Activated T-cell treated with anti-CD3 and anti-CD28 coated beads, Interleukin-2, amount 50 U/mL, for 24 hours (primary cell): ENCODE measurements around the gene RFC2.
"Not testable (repeated sequence)": the region's sequence is repeated elsewhere in the genome, so short reads cannot be mapped to it uniquely, and the experiment has no call there.

Experiments used
- DNase-seq: peaks from one replicate; pipeline ENCODE4 v3.0.0-alpha.2; 2020
- H3K27ac Mint-ChIP-seq: 2 replicates; pipeline ENCODE4 v1.8.0; 2020; ENCODE audit warnings: mild to moderate bottlenecking, mixed read lengths
- H3K27me3 Mint-ChIP-seq: 2 replicates; pipeline ENCODE4 v1.8.0; 2020; ENCODE audit warnings: mixed read lengths
- H3K36me3 Mint-ChIP-seq: 2 replicates; pipeline ENCODE4 v1.8.0; 2020; ENCODE audit warnings: low read depth, mixed read lengths
- H3K4me1 Mint-ChIP-seq: 2 replicates; pipeline ENCODE4 v1.8.0; 2020; ENCODE audit warnings: low read depth, mixed read lengths
- H3K4me3 Mint-ChIP-seq: 2 replicates; pipeline ENCODE4 v1.8.0; 2020; ENCODE audit warnings: mild to moderate bottlenecking, moderate library complexity, mixed read lengths
- H3K9me3 Mint-ChIP-seq: 2 replicates; pipeline ENCODE4 v1.8.0; 2020; ENCODE audit warnings: mixed read lengths

The RFC2 gene

DNA sequence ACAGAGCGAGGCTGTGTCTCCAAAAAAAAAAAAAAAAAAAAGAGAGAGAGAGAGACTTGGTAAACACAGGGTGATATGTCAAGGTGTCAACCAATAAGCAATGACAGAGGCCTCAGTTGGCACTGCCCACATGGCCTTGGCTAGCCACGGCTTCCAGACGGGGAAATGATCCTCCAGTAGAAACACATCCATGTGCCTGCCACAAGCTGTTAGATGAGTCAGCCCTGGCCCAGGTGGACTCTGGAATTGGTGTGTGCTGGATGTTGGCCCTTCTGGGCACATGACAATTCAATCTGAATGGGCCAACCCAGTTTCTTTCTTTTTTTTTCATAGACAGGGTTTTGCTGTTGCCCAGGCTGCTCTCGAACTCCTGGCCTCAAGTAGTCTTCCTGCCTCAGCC, 13.7 kb downstream of the RFC2 start:
- H3K27ac Mint-ChIP-seq, result no peak overlapping the region
- H3K4me3 Mint-ChIP-seq, result no peak overlapping the region
- H3K27me3 Mint-ChIP-seq, result no peaks in the 10 kb centered on the region
- H3K36me3 Mint-ChIP-seq, result peaks cover 92% of the 10 kb centered on the region
- DNase-seq, result no peak
- H3K4me1 Mint-ChIP-seq, result peaks cover 1% of the 10 kb centered on the region
- no peaks in the 10 kb centered on the region for H3K9me3 Mint-ChIP-seq

DNA sequence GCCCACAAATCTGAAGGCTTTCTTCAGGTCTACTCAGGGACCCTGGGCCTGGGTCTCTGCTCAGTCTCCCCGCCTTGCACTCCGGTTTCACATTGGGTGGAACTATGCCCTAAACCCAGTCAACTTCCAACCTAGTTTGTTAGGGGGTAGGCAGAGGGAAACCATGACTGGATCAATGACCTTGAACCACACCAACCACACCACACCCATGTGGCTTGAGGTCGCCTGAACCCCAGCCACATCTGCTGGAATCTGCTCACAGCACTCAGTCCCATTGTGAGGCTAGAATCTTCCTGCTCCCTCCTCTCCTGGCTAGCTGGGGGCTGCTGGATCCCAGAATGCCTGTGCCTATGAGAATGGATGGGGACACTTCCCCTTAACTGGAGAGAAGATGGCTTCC, 17.9 kb downstream of the RFC2 start:
- Mint-ChIP-seq H3K27ac (no peak overlapping the region), H3K4me3 (no peak overlapping the region), H3K9me3 (no peaks in the 10 kb centered on the region), H3K36me3 (peaks cover 98% of the 10 kb centered on the region), H3K27me3 (no peaks in the 10 kb centered on the region), H3K4me1 (no peaks in the 10 kb centered on the region)
- no peak for DNase-seq

DNA sequence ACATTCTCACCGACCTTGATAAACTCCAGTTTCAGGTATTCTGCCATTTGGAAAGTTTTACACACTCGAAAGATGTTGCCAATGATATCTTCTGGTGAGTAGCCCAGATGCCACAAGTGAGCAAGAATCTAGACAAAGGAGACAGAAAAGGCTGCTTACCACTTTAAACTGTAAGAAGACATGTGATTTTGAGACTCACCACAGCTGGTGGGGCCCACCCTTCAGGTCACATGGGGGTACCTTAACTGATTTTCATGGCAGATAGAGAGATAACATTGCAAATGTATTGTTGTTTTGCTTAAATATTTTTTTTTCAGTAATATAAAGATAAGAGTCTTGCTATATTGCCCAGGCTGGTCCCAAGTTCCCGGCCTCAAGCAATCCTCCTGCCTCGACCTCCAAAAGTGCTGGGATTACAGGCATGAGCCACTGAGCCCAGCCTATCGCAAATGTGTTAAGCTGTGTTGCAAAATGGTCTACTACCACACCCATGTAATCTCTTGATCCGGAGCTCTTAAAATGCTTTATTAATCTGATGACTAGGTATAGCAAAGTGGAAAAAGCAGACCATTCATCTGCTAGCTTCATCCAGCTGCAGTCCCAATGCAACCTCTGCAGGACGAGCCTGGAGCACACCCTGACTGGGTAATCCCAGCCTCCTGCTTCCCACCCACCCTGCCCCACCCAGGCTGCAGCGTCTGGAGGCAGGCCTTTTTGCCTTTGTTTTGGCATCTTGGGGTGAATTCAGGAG, 18.5 kb downstream of the RFC2 start:
- H3K36me3 Mint-ChIP-seq, result peaks cover 98% of the 10 kb centered on the region
- no peak overlapping the region for H3K27ac Mint-ChIP-seq

DNA sequence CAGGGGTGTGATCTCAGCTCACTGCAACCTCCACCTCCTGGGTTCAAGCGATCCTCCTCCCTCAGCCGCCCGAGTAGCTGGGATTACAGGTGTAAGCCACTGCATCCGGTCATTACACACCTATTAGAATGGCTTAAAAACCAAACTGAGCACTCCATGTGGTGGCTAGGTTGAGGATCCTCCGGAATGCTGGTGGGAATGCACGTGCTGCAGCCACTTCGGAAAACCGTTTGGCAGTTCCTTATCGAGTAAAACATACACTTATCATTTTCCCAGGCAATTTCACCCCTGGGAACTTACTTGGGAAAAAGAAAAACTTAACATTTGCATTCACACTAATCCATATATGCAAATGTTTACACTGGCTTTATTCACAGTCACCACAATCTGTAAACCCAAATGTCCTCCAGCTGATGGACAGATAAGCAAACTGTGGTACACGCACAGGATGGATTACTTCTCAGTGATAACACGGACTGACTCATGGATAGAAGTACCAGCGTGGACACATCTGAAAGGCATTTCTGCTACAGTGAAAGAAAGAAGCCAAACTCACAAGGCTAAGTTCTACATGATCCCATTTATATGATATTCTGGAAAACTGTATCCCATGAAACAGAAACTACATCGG, 20.4 kb downstream of the RFC2 start:
- H3K9me3 Mint-ChIP-seq, result no peaks in the 10 kb centered on the region
- H3K27me3 Mint-ChIP-seq, result no peaks in the 10 kb centered on the region
- H3K4me1 Mint-ChIP-seq, result no peaks in the 10 kb centered on the region
- H3K27ac Mint-ChIP-seq, result no peak overlapping the region
- H3K36me3 Mint-ChIP-seq, result peaks cover 98% of the 10 kb centered on the region
- no peak for DNase-seq
- H3K4me3 Mint-ChIP-seq, result no peak overlapping the region

More for the DNA sequence above, 18.5 kb downstream of the RFC2 start:
- Mint-ChIP-seq H3K4me3 (no peak overlapping the region), H3K27me3 (no peaks in the 10 kb centered on the region), H3K9me3 (no peaks in the 10 kb centered on the region), H3K4me1 (no peaks in the 10 kb centered on the region)
- no peak for DNase-seq

DNA sequence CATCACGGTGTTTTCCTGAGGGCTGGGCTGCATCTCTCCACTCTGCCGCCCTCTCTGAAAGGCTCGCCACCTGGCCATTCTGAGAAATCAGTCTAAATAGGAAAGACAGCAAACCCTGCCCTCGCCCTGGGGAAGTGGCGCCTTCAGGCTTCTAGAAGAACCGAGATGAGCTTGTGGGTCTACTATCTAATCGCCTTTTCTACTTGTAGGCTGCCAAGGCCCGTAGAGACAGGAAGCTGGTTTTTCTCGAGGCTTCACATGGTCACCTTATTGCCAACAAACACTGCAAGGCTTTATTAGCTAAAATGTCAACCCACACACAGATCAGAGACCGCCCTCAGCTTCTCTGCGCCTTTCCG, 23.0 kb downstream of the RFC2 start:
- DNase-seq, result no peak
- Mint-ChIP-seq H3K4me1 (no peaks in the 10 kb centered on the region), H3K27me3 (no peaks in the 10 kb centered on the region), H3K4me3 (no peak overlapping the region), H3K27ac (peak overlapping the region; percentile 33), H3K36me3 (peaks cover 88% of the 10 kb centered on the region), H3K9me3 (no peaks in the 10 kb centered on the region)

DNA sequence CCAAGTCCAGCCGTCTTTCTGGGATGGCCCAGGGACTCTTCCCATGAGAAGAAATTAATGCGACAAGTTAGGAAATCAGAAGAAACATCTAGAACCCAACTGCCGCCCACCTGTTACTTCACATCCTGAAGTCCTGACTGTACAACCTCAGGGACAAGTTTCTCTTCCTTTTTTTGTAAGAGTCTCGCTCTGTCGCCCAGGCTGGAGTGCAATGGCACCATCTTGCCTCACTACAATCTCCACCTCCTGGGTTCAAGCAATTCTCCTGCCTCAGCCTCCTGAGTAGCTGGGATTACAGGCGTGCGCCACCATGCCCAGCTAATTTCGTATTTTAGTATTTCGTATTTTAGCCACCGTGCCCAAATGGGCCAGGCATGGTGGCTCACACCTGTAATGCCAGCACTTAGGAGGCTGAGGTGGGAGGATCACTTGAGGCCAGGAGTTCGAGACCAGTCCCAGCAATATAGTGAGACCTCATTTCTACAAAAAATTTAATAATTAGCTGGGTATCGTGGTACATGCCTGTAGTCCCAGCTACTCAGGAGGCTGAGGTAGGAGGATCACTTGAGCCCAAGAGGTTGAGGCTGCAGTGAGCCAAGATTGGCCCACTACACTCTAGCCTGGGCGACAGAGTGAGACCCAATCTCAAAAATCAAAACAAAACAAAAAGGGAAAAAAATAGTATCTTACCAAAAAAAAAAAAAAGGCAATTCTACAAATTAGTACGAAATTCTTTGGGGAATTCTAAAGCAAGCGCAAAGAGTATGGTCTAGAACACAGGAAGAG, 23.6 kb downstream of the RFC2 start:
- H3K9me3 Mint-ChIP-seq, result no peaks in the 10 kb centered on the region
- H3K4me3 Mint-ChIP-seq, result no peak overlapping the region
- peak overlapping the region; percentile 33 for H3K27ac Mint-ChIP-seq
- DNase-seq, result no peak
- H3K27me3 Mint-ChIP-seq, result no peaks in the 10 kb centered on the region
- H3K4me1 Mint-ChIP-seq, result no peaks in the 10 kb centered on the region
- peaks cover 86% of the 10 kb centered on the region for H3K36me3 Mint-ChIP-seq

DNA sequence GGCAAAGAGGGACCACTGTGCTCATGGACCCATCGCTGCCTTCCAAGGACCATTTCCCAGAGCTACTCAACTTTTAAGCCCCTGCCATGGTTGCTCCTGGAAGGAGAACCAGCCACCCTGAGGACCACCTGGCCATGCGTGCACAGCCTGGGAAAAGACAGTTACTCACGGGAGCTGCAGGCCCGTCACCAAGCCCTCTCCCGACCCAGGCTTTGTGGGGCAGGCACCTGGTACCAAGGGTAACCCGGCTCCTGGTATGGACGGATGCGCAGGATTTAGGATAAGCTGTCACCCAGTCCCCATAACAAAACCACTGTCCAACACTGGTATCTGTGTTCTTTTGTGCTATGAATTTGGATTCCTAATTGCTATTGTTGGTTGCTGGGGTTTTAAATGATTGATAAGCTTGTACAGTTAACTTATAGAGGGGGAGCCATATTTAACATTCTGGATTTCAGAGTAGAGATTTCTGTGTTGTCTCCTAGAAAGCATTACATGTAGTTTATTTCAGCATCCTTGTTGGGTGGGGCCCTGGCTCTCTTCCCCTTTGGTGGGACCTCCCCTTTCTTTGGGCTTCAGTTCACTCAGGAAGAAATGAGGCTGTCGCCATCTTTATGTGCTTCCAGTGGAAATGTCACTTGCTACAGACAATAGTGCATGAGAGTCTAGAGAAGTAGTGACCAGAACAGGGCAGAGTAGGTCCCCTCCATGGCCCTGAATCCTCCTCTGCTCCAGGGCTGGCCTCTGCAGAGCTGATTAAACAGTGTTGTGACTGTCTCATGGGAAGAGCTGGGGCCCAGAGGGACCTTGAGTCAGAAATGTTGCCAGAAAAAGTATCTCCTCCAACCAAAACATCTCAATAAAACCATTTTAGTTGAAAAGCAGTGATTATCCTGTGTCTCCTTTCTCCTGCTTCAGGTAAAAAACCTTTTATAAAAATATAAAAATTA, 25.0 kb downstream of the RFC2 start:
- Mint-ChIP-seq H3K36me3 (peaks cover 86% of the 10 kb centered on the region), H3K4me3 (no peak overlapping the region), H3K4me1 (no peaks in the 10 kb centered on the region), H3K27ac (no peak overlapping the region), H3K27me3 (no peaks in the 10 kb centered on the region), H3K9me3 (no peaks in the 10 kb centered on the region)
- no peak for DNase-seq

DNA sequence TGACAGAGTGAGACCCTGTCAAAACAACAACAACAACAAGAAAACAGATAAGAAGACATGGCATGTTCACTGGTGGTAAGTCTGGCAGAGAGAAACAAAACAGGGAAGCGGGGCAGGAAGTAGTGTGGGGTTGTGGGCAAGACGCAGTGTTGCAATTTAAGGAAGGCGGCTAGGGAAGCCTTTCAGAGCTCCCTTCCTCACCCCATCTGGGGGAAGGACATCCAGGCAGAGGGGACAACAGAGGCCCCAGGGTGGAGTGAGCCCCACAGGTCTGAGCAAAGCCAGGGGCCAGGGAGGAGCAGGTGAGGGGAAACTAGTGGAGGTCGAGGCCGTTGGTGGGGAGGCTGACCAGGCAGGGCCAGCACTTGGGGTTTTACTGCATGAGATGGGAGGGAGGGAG, 27.6 kb downstream of the RFC2 start:
- peak overlapping the region; percentile 51 for H3K27ac Mint-ChIP-seq
- no peak for DNase-seq
- no peaks in the 10 kb centered on the region for H3K9me3 Mint-ChIP-seq
- H3K27me3 Mint-ChIP-seq, result no peaks in the 10 kb centered on the region
- no peaks in the 10 kb centered on the region for H3K4me1 Mint-ChIP-seq
- peaks cover 70% of the 10 kb centered on the region for H3K36me3 Mint-ChIP-seq
- H3K4me3 Mint-ChIP-seq, result no peak overlapping the region

DNA sequence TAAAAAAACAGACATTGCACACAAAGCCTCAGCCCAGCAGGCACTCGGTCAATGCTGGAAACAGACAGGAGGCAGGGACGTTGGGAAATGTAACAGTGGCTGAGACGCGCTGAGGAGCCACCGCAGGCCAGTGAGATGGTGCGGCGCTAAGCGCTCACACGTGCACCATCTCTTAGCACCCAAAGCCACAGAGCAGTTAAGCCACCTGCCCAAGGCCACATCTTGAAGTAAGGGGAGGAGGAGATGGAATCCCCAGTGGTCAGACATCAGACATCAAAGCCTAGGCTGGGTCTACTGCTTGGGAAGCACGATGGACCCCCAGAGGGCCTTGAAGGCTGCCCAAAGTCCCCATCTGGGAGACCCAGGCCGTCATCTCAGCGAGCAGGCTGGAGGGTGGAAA, 28.8 kb downstream of the RFC2 start:
- Mint-ChIP-seq H3K27ac (no peak overlapping the region), H3K36me3 (peaks cover 58% of the 10 kb centered on the region), H3K4me3 (no peak overlapping the region), H3K27me3 (no peaks in the 10 kb centered on the region), H3K9me3 (no peaks in the 10 kb centered on the region), H3K4me1 (no peaks in the 10 kb centered on the region)
- no peak for DNase-seq

DNA sequence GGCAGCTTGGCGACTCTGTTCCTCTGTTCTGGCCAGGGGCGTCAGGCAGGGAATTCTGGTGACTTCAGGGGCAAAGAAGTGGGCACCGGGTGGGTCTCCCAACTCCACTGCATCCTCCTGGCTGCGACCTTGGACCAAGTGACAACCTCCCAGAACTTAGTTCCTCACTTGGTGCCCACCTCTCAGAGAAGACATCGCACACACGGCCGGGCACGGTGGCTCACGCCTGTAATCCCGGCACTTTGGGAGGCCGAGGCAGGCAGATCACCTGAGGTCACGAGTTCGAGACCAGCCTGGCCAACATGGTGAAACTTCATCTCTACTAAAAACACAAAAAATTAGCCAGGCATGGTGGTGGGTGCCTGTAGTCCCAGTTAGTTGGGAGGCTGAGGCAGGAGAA, 29.3 kb downstream of the RFC2 start:
- H3K9me3 Mint-ChIP-seq, H3K4me3 Mint-ChIP-seq, H3K27me3 Mint-ChIP-seq, H3K4me1 Mint-ChIP-seq, H3K27ac Mint-ChIP-seq, DNase-seq: not testable (repeated sequence)
- peaks cover 53% of the 10 kb centered on the region for H3K36me3 Mint-ChIP-seq

DNA sequence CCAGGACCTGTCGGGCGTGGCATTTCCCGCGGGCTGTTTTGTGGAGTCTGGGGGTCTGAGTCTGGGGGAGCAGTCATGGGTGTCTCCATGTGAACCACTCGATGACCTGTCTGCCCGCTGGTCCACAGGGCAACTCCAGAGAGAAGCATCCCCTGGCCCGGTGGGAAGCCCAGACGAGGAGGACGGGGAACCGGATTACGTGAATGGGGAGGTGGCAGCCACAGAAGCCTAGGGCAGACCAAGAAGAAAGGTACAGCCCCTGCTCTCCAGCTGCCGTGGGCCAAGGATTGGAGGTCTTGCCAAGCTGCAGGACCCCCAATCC, 29.7 kb downstream of the RFC2 start:
- DNase-seq, result no peak
- Mint-ChIP-seq H3K36me3 (peaks cover 48% of the 10 kb centered on the region), H3K4me3 (no peak overlapping the region), H3K27me3 (no peaks in the 10 kb centered on the region), H3K27ac (no peak overlapping the region), H3K9me3 (no peaks in the 10 kb centered on the region), H3K4me1 (no peaks in the 10 kb centered on the region)

DNA sequence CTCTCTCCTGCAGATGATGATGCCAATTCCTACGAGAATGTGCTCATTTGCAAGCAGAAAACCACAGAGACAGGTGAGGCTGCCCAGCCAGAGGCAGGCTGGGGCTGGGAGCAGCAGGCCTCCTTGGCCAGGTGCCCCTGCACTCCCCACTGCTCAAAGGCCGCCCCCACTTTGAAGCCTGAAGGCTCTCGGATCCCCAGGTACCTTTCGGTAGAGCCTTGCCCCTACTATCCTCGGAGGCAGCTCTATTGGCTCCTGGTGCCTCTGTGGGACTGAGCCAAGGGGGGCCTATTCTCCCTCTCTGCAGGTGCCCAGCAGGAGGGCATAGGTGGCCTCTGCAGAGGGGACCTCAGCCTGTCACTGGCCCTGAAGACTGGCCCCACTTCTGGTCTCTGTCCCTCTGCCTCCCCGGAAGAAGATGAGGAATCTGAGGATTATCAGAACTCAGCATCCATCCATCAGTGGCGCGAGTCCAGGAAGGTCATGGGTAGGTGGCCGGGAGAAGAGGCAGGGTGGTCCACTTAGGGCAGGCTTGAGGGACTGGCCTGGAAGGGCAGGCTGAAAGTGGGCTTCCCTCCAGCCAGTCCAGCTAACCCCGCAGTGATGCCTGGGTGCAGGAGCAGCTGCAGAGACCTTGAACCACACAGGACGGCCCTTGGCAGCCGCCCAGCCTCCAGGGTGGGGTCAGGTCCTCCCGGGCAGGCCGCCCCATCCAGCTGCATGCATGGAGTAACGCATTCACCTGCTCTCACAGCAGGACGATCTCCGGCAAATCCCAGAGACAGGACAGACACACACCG, 30.3 kb downstream of the RFC2 start:
- Mint-ChIP-seq H3K4me1 (no peaks in the 10 kb centered on the region), H3K9me3 (no peaks in the 10 kb centered on the region), H3K27ac (no peak overlapping the region), H3K27me3 (no peaks in the 10 kb centered on the region), H3K36me3 (peaks cover 43% of the 10 kb centered on the region), H3K4me3 (no peak overlapping the region)
- DNase-seq, result no peak

DNA sequence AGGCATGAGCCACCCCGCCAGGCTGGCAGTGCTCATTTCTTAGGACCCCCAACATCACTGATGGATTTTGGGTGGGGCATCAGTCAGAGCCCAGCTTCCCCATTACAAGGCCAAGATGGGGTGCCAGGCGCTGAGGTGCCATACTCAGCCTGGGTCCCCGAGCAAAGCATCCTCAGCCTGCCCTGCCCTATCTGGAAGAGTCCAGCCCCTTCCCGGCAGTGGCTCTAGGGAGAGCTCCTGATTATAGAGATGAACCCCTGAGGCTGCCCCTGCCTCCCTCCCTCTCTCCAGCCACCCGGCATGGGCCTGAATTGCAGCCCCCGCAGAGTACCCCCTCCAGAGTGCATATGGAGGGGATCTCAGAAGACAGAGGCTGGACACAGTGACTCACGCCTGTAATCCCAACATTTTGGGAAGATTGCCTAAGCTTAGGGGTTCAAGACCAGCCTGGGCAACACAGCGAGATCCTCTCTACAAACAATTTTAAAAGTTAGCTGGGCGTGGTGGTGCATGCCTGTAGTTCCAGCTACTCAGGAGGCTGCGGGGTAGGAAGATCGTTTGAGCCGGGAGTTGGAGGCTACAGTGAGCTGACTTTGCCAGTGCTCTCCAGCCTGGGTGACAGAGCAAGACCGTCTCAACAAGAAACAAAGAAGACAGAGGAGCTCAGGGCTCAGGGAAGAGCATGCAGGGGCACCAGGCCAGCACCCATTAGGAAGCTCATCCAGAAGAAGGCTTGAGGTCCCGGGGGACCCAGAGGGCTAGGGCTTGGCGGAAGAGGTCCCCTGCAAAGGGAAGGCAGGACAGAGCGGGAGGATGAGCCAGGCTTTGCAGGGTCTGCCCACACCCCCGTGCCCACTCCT, 31.1 kb downstream of the RFC2 start:
- DNase-seq, result no peak
- H3K4me3 Mint-ChIP-seq, result no peak overlapping the region
- H3K27ac Mint-ChIP-seq, result no peak overlapping the region
- peaks cover 2% of the 10 kb centered on the region for H3K4me1 Mint-ChIP-seq
- peaks cover 40% of the 10 kb centered on the region for H3K36me3 Mint-ChIP-seq
- H3K9me3 Mint-ChIP-seq, result no peaks in the 10 kb centered on the region
- H3K27me3 Mint-ChIP-seq, result no peaks in the 10 kb centered on the region
